ENCODE results near the gene RBBP7. TPM values are rescaled to one million over a fixed set of nuclear protein-coding genes. Genes with fewer than 3 reads are reported as not detected.

Gene RBBP7
- polyA plus RNA-seq, 5 donors: 166 to 283 (median 266) TPM

- no peak for DNase-seq
Measured at GRCh38 chrX:16828124-16828908, 41.8 kb downstream of the RBBP7 start.

DNA sequence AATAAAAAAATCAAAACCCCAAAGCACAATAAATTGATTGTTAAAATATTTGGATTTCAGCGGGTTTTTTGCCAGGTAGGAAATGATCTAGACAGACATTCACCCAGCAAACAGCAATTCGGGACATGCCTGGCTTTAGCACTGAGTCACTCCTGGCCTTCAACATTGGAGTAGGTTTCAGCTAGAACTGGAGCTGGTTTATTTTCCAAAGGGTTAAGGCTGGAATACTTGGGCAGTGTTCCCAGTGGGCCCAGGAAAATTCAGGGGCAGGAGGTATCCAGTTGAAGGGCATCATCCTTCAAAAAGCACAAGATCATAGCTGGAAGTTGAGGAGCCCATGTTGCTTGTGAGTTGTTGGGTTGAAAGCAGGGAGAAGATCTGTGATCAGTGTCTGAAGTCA, 42.9 kb downstream of the RBBP7 start:
- no peak for DNase-seq

GRCh38 chrX:16826207-16826606, 44.0 kb downstream of the RBBP7 start:
- no peak for DNase-seq

- no peak for DNase-seq
Measured at GRCh38 chrX:16825264-16826035, 44.7 kb downstream of the RBBP7 start.

GRCh38 chrX:16822723-16823122, 47.4 kb downstream of the RBBP7 start:
- DNase-seq: no peak

- no peak for DNase-seq
Measured at GRCh38 chrX:16819634-16820033, 50.5 kb downstream of the RBBP7 start.

DNA sequence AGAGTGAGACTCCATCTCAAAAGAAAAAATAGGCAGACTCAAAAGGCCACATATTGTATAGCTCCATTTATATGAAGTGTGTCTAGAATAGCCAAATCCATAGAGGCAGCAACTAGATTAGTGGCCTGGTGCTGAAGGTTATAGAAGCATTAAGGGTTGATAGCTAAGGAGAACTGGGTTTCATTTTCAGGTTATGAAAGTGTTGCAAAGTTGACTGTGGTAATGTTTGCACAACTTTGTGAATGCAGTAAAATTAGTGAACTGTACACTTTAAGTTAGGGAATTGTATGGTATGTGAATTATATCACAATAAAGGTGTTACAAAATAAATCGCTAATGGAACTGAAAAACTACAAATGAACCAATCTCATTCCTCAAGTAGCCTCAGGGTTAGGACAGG, 55.6 kb downstream of the RBBP7 start:
- DNase-seq: no peak

DNA sequence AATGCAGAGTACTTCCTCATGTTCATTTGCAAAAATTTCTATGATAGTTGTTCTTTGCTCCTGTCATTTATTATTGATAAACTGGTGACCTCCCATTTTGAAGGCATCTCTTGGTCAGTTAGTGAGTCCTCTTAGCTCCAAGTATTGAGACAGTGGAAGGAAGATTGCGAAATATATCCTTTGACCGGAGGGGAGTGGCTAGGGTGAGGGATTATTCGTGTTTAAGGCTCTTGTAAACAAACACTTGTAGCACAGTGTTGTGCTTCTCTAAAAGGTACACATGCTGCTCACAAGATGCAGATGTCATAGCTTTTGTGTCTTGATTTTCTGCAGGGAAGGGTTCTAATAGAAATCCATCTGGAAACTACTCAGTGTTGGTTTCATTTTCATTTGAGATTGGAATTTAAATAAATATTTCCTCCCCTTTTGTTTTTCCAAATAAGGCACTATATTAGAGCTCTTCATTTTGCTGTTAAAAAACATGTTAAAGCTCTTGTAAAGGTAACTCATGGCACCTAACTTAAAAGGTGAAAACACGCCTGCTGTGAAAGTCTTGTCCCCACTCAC, 62.1 kb downstream of the RBBP7 start:
- DNase-seq: peak; percentile 33 to 51

DNA sequence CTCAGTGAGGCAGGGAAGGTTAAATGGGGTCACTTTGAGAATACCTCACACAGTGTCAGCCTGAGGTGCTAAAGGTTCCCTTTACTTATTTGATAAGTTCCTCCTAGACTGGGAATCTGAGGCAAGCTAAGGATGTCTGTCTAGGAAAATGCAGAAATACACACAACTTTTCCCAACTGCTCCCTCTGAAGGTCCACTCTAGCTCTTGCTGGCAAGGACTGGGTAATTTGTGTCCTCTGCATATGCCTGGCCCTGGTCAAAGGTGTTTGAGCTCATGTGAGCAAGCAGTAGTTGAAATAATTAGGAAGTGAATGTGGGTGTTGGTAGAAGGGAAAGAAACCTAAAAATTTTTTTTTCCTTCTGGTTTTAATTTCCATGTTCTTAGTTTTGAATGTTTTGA, 62.6 kb downstream of the RBBP7 start:
- DNase-seq: no peak

DNA sequence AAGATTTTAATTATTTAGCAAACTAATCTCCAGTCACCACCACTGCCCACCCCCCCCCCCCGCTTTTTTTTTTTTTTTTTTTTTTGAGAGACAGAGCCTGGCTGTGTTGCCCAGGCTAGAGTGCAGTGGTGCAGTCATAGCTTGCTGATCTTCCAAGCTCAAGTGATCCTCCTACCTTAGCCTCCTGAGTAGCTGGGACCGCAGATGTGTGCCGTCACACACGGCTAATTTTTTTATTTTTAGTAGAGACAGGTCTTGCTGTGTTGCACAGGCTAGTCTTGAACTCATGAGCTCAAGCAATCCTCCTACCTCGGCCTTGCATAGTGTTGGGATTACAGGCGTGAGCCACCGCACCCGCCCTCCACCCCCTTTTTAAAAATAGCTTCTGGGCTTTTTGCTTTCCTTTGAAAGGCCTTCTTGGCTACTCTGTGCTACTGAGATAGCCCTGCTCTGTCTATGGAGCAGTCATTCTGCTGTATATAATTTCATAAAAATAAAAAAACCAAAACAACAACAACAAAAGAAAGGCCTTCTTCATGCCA, 65.2 kb downstream of the RBBP7 start:
- DNase-seq: no peak

- DNase-seq: no peak
Measured at GRCh38 chrX:16797841-16798240, 72.3 kb downstream of the RBBP7 start.

GRCh38 chrX:16797358-16797757, 72.8 kb downstream of the RBBP7 start:
- DNase-seq: no peak

- DNase-seq: no peak
Measured at GRCh38 chrX:16796298-16796697, 73.9 kb downstream of the RBBP7 start.

Other genes with a start within 250 kb of the RBBP7 start
- not detected for gene S100G, start 220.2 kb downstream of the RBBP7 start, polyA plus RNA-seq (ENCODE audit: insufficient read depth in 1 of 5, insufficient read length in 5 of 5, low replicate concordance in 1 of 5)
- gene CTPS2, start 157.7 kb downstream of the RBBP7 start, polyA plus RNA-seq (ENCODE audit: insufficient read depth in 1 of 5, insufficient read length in 5 of 5, low replicate concordance in 1 of 5): 10 to 100 TPM; 37.6 to 57.1 (median 47.0) TPM
- gene SYAP1, start 150.8 kb downstream of the RBBP7 start, polyA plus RNA-seq (ENCODE audit: insufficient read depth in 1 of 5, insufficient read length in 5 of 5, low replicate concordance in 1 of 5): 10 to 100 TPM; 18.7 to 23.4 (median 21.8) TPM
- 10 to 100 TPM; 13.5 to 17.6 (median 16.1) TPM for gene TXLNG, start 83.9 kb downstream of the RBBP7 start, polyA plus RNA-seq (ENCODE audit: insufficient read depth in 1 of 5, insufficient read length in 5 of 5, low replicate concordance in 1 of 5)
- 10 to 100 TPM in 4 of 5 donors, 1 to 10 TPM in 1; 9.9 to 14.8 (median 14.0) TPM for gene REPS2, start 76.3 kb upstream of the RBBP7 start, polyA plus RNA-seq (ENCODE audit: insufficient read depth in 1 of 5, insufficient read length in 5 of 5, low replicate concordance in 1 of 5)